Mesothelial cell of epicardium (in vitro differentiated cells): Measurements from ENCODE around the gene MOB3C. TPM values are rescaled to one million over a fixed set of nuclear protein-coding genes. Genes with fewer than 3 reads are reported as not detected.

Experiments used
- DNase-seq, 2 experiments: peaks; one replicate each; pipeline ENCODE4 v3.0.0; 2021; ENCODE audit warnings: low spot score in 2 of 2; ENCODE audit not compliant: unreplicated experiment in 2 of 2
- H3K27ac Mint-ChIP-seq: 2 replicates; pipeline ENCODE4 v1.8.0; 2021; ENCODE audit warnings: mixed read lengths
- H3K27me3 Mint-ChIP-seq: 2 replicates; pipeline ENCODE4 v1.8.0; 2021; ENCODE audit warnings: low read depth, mixed read lengths
- H3K36me3 Mint-ChIP-seq: 2 replicates; pipeline ENCODE4 v1.8.0; 2021; ENCODE audit warnings: mixed read lengths
- H3K4me1 Mint-ChIP-seq: 2 replicates; pipeline ENCODE4 v1.8.0; 2021; ENCODE audit warnings: mixed read lengths
- H3K4me3 Mint-ChIP-seq: 2 replicates; pipeline ENCODE4 v1.8.0; 2021; ENCODE audit warnings: mild to moderate bottlenecking, moderate library complexity, mixed read lengths
- H3K9me3 Mint-ChIP-seq: 2 replicates; pipeline ENCODE4 v1.8.0; 2021; ENCODE audit warnings: mixed read lengths
- total RNA-seq: library from RNA; stranded (reverse); gene quantifications from 3 replicates; pipeline ENCODE4 v1.2.1, GENCODE V29; 2021
- TF ChIP-seq, protein P1 (sequence below): fragments of 200-600 bp; sonication (generic); IDR thresholded peaks from one replicate; pipeline ENCODE4 v1.5.0; 2021; ENCODE audit warnings: antibody characterized with exemption; ENCODE audit not compliant: unreplicated experiment

MOB3C gene
- total RNA-seq, 1 donor from 2014 or later, result 11.0 TPM

GRCh38 chr1:46583494-46583893 lies 33.1 kb downstream of the MOB3C start:
- Mint-ChIP-seq H3K4me3 (no peak overlapping the region), H3K9me3 (no peaks in the 10 kb centered on the region), H3K4me1 (no peaks in the 10 kb centered on the region), H3K27ac (no peak overlapping the region), H3K36me3 (peaks cover 25% of the 10 kb centered on the region), H3K27me3 (no peaks in the 10 kb centered on the region)
- DNase-seq, result no peak
- TF ChIP-seq, protein P1, sequence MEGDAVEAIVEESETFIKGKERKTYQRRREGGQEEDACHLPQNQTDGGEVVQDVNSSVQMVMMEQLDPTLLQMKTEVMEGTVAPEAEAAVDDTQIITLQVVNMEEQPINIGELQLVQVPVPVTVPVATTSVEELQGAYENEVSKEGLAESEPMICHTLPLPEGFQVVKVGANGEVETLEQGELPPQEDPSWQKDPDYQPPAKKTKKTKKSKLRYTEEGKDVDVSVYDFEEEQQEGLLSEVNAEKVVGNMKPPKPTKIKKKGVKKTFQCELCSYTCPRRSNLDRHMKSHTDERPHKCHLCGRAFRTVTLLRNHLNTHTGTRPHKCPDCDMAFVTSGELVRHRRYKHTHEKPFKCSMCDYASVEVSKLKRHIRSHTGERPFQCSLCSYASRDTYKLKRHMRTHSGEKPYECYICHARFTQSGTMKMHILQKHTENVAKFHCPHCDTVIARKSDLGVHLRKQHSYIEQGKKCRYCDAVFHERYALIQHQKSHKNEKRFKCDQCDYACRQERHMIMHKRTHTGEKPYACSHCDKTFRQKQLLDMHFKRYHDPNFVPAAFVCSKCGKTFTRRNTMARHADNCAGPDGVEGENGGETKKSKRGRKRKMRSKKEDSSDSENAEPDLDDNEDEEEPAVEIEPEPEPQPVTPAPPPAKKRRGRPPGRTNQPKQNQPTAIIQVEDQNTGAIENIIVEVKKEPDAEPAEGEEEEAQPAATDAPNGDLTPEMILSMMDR, result no peak

- Mint-ChIP-seq H3K27me3 (no peaks in the 10 kb centered on the region), H3K4me3 (no peak overlapping the region), H3K4me1 (no peaks in the 10 kb centered on the region), H3K9me3 (no peaks in the 10 kb centered on the region), H3K36me3 (peaks cover 27% of the 10 kb centered on the region), H3K27ac (no peak overlapping the region)
- TF ChIP-seq, protein P1, result no peak
- no peak for DNase-seq
These were observed 33.6 kb downstream of the MOB3C start for GRCh38 chr1:46582972-46583371.

DNA sequence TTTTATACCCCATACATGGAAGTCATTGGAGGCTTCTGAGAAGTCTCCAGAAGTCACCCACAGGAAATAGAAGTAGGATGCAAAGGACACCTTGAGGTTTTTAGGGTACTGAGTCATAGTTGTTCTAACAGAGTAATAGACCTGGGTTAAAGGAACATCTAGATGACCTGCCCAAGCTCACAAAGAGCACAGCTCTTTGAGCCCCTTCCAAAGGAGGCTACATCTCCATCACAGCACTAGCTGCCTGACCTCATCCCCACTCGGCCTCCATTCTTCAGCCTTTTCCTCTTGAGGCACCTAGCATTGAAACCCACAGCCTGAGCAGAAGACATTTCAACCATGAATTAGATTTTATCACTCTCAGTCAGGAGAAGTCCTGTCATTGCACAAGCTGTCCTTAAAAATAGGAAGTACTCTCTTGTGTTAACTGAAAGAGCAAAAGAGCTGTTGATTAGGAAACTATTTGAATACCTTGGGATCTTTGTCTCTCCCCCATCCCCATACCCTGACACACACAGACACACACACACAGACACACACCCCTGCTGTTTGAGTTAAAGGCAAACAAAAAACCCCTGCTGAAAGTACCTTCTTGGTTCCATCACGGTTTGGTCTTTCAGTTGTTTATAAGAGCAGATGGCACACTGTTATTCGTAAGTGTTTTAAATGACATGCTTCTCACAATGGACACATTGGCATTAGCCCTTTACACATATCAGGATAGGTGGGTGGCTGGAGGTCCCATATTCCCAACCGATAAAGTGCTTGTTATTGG lies 34.7 kb downstream of the MOB3C start:
- no peak for DNase-seq
- H3K27ac Mint-ChIP-seq, result no peak overlapping the region
- no peak overlapping the region for H3K4me3 Mint-ChIP-seq
- H3K36me3 Mint-ChIP-seq, result peaks cover 28% of the 10 kb centered on the region
- H3K4me1 Mint-ChIP-seq, result no peaks in the 10 kb centered on the region
- TF ChIP-seq, protein P1, result no peak
- no peaks in the 10 kb centered on the region for H3K9me3 Mint-ChIP-seq
- H3K27me3 Mint-ChIP-seq, result no peaks in the 10 kb centered on the region

DNA sequence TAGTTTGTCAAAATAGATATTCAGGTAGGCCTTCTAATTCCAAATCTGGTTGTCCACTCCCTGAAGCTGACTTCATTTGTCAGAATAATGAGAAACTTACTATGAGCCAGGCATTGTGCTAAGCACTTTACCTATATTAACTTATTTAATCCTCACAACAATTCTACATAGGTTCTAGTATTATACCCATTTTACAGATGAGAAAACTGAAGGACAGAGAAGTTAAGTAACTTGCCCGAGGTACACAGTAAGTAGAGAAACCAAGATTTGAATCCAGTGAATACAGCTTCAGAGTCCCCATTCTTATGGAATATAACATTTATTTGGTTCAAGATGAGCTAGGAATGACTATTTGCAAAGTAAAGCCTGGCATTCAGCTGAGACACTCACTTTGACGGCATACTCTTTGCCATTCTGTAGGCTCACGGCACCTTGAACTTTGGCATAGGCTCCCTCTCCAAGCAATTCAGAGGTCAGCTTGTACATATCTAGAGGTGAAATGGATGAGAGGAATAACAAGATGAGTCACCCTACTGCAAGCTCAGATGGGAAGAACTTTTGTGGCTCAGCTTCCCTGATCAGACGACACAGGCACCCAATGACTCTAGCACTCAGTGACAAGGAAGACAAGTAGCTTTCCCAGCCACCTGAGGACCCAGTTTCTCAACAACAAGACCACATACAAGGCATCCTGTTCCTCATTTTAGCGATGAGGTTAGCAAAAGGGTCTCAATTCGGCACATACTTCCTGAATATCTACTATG lies 36.3 kb downstream of the MOB3C start:
- H3K9me3 Mint-ChIP-seq, result no peaks in the 10 kb centered on the region
- H3K27me3 Mint-ChIP-seq, result no peaks in the 10 kb centered on the region
- no peak for DNase-seq
- H3K4me1 Mint-ChIP-seq, result peaks cover 5% of the 10 kb centered on the region
- H3K4me3 Mint-ChIP-seq, result no peak overlapping the region
- no peak overlapping the region for H3K27ac Mint-ChIP-seq
- TF ChIP-seq, protein P1, result no peak
- peaks cover 28% of the 10 kb centered on the region for H3K36me3 Mint-ChIP-seq

- Mint-ChIP-seq H3K4me1 (peaks cover 8% of the 10 kb centered on the region), H3K27me3 (no peaks in the 10 kb centered on the region), H3K4me3 (no peak overlapping the region), H3K27ac (no peak overlapping the region), H3K9me3 (no peaks in the 10 kb centered on the region), H3K36me3 (peaks cover 25% of the 10 kb centered on the region)
- no peak for DNase-seq
- TF ChIP-seq, protein P1, result no peak
These were observed 38.9 kb downstream of the MOB3C start for GRCh38 chr1:46577671-46578070.
